M059J (cell line): ENCODE measurements around the gene ADAMTS17. TPM values are rescaled to one million over a fixed set of nuclear protein-coding genes. Genes with fewer than 3 reads are reported as not detected.

ENCODE experiments used
- DNase-seq: peaks from one replicate; pipeline ENCODE4 v3.0.0-alpha.2; 2012; ENCODE audit warnings: low read depth
- total RNA-seq: library from RNA; depleted of rRNA; stranded (reverse); fragments of >200 nt; shearing (Covaris generic); gene quantifications from 2 replicates; pipeline ENCODE4 v1.2.3, GENCODE V29; 2014

ADAMTS17 gene
- total RNA-seq, 1 experiment from 2014 or later: 0.02 TPM

GRCh38 chr15:100108846-100109245, 232.9 kb downstream of the ADAMTS17 start:
- DNase-seq: no peak

GRCh38 chr15:100108346-100108745, 233.4 kb downstream of the ADAMTS17 start:
- no peak for DNase-seq

- peak; percentile 41 for DNase-seq
These were observed 234.1 kb downstream of the ADAMTS17 start for GRCh38 chr15:100107606-100108225.

- DNase-seq: peak; percentile 49
These were observed 234.6 kb downstream of the ADAMTS17 start for GRCh38 chr15:100107151-100107550.

GRCh38 chr15:100106732-100107131, 235.0 kb downstream of the ADAMTS17 start:
- DNase-seq: peak; percentile 58

- no peak for DNase-seq
These were observed 236.7 kb downstream of the ADAMTS17 start for GRCh38 chr15:100105101-100105500.

GRCh38 chr15:100104245-100104644, 237.5 kb downstream of the ADAMTS17 start:
- no peak for DNase-seq

GRCh38 chr15:100103828-100104227, 237.9 kb downstream of the ADAMTS17 start:
- DNase-seq: no peak

- no peak for DNase-seq
These were observed 240.2 kb downstream of the ADAMTS17 start for GRCh38 chr15:100101426-100102089.

- no peak for DNase-seq
These were observed 240.8 kb downstream of the ADAMTS17 start for GRCh38 chr15:100100926-100101325.

- DNase-seq: no peak
These were observed 241.8 kb downstream of the ADAMTS17 start for GRCh38 chr15:100099976-100100375.

GRCh38 chr15:100098705-100099104, 243.1 kb downstream of the ADAMTS17 start:
- DNase-seq: no peak

- no peak for DNase-seq
These were observed 244.2 kb downstream of the ADAMTS17 start for GRCh38 chr15:100097342-100098127.

GRCh38 chr15:100096700-100097099, 245.1 kb downstream of the ADAMTS17 start:
- no peak for DNase-seq

- no peak for DNase-seq
These were observed 245.6 kb downstream of the ADAMTS17 start for GRCh38 chr15:100096248-100096600.

- DNase-seq: peak; percentile 54
These were observed 246.1 kb downstream of the ADAMTS17 start for GRCh38 chr15:100095541-100096247.

GRCh38 chr15:100094127-100094510, 247.7 kb downstream of the ADAMTS17 start:
- no peak for DNase-seq

GRCh38 chr15:100093211-100094126, 248.3 kb downstream of the ADAMTS17 start:
- DNase-seq: no peak

GRCh38 chr15:100092034-100092433, 249.7 kb downstream of the ADAMTS17 start:
- no peak for DNase-seq

- no peak for DNase-seq
These were observed 251.4 kb downstream of the ADAMTS17 start for GRCh38 chr15:100090411-100090810.
